Measurements from ENCODE around the gene PALMD. TPM values are rescaled to one million over a fixed set of nuclear protein-coding genes. Genes with fewer than 3 reads are reported as not detected.

The PALMD gene
- total and polyA plus RNA-seq, 8 donors, result 1.2 to 16.2 (median 3.9) TPM

DNA sequence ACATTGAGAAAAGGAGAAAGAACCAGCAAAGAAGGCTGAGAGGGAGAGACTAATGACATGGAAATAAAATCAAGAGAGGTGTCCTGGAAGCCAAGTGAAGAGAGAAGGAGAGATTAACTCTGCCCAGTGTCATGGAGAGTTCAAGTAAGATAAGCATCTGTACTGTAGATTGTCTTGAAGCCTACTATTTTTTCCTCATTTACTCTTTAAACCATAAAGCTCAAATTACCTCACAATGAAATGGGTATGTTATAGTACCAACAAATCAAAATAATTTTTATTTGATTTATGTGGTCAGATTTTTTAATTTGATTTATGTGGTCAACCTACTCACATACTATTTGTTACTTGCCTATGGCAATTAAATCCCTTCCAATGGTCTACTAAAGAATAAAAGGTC lies 5.2 kb upstream of the PALMD start:
- no peak overlapping the region for H3K4me3 ChIP-seq
- intact Hi-C loops (cut with DNase I; ENCODE audit: low total_unique reads), result no loop called here
- H3K27me3 ChIP-seq, result no peaks in the 10 kb centered on the region
- peaks cover 7 to 13% (median 10%) of the 10 kb centered on the region in 4 donors for H3K4me1 ChIP-seq
- TF ChIP-seq EP300 (IDR thresholded peaks at IDR 0.05), result no peak
- TF ChIP-seq POLR2A (IDR thresholded peaks at IDR 0.05), result no peak
- no peak for DNase-seq
- H3K27ac ChIP-seq, result no peak overlapping the region
- H3K36me3 ChIP-seq, result no peaks in the 10 kb centered on the region
- H3K9me3 ChIP-seq, result no peaks in the 10 kb centered on the region

DNA sequence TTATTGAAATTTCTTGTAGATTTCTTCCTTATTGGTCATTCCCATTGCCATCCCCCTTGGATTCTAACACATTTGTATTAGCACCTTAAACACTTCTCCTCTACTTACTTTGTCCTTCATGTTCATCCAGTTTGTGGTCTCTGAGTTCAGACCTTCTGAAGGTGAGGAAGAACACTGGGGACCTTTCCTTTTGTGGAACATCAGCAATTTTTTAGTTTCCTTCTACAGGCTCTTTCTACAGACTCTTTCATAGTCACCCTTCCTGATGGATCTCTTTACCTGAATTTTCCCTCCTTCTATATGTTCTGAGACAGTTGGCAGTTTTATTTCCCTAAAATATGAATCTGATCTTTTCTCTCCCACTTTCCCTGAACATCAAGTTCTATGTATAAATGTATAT lies 4.4 kb upstream of the PALMD start:
- TF ChIP-seq POLR2AphosphoS5 (IDR thresholded peaks at IDR 0.05) (no peak), EP300 (IDR thresholded peaks at IDR 0.05) (no peak), POLR2A (IDR thresholded peaks at IDR 0.05) (no peak)
- TF ChIP-seq, protein P1, sequence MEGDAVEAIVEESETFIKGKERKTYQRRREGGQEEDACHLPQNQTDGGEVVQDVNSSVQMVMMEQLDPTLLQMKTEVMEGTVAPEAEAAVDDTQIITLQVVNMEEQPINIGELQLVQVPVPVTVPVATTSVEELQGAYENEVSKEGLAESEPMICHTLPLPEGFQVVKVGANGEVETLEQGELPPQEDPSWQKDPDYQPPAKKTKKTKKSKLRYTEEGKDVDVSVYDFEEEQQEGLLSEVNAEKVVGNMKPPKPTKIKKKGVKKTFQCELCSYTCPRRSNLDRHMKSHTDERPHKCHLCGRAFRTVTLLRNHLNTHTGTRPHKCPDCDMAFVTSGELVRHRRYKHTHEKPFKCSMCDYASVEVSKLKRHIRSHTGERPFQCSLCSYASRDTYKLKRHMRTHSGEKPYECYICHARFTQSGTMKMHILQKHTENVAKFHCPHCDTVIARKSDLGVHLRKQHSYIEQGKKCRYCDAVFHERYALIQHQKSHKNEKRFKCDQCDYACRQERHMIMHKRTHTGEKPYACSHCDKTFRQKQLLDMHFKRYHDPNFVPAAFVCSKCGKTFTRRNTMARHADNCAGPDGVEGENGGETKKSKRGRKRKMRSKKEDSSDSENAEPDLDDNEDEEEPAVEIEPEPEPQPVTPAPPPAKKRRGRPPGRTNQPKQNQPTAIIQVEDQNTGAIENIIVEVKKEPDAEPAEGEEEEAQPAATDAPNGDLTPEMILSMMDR (IDR thresholded peaks at IDR 0.05), result no peak
- Histone ChIP-seq H3K27me3 (no peaks in the 10 kb centered on the region), H3K36me3 (no peaks in the 10 kb centered on the region), H3K4me3 (no peak overlapping the region), H3K27ac (no peak overlapping the region), H3K9me3 (no peaks in the 10 kb centered on the region), H3K4me1 (peaks cover 14 to 22% (median 18%) of the 10 kb centered on the region in 4 donors)
- intact Hi-C loops (cut with DNase I; ENCODE audit: low total_unique reads), result no loop called here
- no peak for DNase-seq

DNA sequence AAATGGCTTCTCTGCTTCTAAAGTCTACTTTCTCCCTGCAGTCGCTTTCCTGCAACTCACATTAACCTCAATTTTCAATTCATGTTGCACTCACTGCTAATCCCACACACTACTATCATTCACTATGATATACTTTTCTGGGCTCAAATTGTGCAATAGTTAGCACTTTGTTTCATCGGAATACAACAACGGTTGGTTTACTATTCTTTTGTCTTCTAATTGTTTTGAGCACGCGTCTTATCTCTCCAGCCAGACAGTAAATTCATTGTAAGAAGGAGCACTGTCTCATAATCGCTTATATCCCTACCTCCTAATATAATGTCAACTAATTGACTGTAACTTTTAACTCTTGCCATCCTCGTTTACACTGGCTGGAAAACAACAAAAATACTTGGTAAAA lies 3.9 kb upstream of the PALMD start:
- Histone ChIP-seq H3K4me1 (peaks cover 14 to 27% (median 20%) of the 10 kb centered on the region in 4 donors), H3K27ac (no peak overlapping the region), H3K27me3 (no peaks in the 10 kb centered on the region), H3K9me3 (no peaks in the 10 kb centered on the region), H3K4me3 (no peak overlapping the region), H3K36me3 (no peaks in the 10 kb centered on the region)
- 84 to 89% (median 87%) methylated on average over 7 of the region's 7 CpGs for WGBS, 5 donors
- TF ChIP-seq, protein P1 (IDR thresholded peaks at IDR 0.05), result no peak
- TF ChIP-seq POLR2A (IDR thresholded peaks at IDR 0.05), result no peak
- TF ChIP-seq EP300 (IDR thresholded peaks at IDR 0.05), result no peak
- intact Hi-C loops (cut with DNase I; ENCODE audit: low total_unique reads), result no loop called here
- DNase-seq, result no peak

DNA sequence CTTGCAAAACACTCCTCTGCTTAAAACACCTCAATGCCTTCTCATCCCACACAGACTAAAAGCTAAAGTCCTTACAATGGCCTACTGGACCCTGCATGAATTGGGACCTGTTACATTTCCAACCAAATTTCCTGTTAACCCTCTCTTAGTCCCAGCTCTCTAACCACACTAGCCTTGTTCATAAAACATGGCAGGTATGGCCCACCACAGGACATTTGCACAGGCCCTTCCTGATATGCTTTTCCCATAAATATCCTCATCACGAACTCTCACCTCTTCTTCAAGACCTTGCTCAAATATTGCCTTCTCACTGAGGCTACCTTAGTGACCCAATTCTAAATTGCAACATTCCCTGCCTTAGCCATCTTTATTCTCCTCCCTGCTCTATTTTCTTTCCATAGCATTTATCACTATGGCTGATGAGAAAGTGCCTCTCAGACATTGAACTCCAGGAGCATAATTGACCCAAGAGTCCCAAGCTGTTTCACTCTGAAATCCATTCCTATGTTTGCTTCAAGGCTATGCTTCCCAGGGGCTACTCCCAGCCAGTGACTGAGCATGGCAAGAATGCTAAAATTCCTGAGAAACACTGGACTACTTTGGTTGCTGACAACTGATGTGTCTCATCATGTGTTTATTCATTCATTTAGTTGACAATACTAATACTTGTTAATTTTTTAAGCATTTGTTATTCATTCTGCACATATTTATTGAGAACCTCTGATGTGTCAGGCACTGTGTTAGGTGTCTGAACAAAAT lies 2.7 kb upstream of the PALMD start:
- peaks cover 15 to 34% (median 26%) of the 10 kb centered on the region in 4 donors for H3K4me1 ChIP-seq
- no peak overlapping the region for H3K4me3 ChIP-seq
- WGBS, 5 donors, result 85 to 100% (median 95%) methylated on average over 1 of the region's 1 CpG
- H3K27me3 ChIP-seq, result no peaks in the 10 kb centered on the region
- no peaks in the 10 kb centered on the region for H3K9me3 ChIP-seq
- intact Hi-C loops (cut with DNase I; ENCODE audit: low total_unique reads), result no loop called here
- H3K27ac ChIP-seq, result no peak overlapping the region
- DNase-seq, result no peak
- TF ChIP-seq, protein P1 (IDR thresholded peaks at IDR 0.05), result no peak
- no peak for TF ChIP-seq POLR2A (IDR thresholded peaks at IDR 0.05)
- H3K36me3 ChIP-seq, result no peaks in the 10 kb centered on the region

DNA sequence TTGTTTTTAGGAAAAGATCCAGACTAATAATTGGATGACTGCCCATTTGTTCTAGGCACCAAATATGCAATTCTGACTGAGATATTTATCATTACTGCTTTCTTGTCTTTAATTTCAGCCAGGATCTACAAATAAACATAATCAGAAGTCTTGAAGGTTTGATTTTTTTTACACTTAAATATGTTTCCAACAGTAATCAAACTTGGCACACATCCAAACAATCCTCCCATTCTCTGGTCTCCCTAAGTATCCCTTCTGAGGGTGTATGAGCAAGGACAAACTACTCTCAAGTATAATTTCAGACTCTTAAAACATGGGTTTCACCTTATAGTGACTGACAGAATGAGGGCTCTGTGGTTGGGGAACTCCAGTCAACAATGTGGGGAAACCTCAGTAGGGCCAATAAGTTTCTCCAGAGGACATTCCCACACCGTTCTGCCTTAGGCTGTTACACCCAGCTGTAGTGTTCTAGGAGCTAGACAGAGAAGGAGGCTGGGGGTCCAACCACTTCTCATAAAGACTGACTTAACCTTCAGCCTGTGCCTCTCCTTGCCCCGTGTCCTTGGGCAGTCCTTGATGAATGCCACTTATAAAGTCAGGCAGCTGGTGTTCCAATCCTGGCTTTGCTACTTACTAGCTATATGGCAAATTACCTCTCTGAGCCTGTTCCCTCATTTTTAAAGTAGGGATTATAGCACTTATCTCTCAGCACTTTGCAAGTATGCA lies 1.5 kb upstream of the PALMD start:
- intact Hi-C loops (cut with DNase I; ENCODE audit: low total_unique reads), result no loop called here
- peak overlapping the region in 3 of 5 donors; percentile 13 to 79 (median 31) for H3K27ac ChIP-seq

More for the DNA sequence above, 1.5 kb upstream of the PALMD start:
- H3K27me3 ChIP-seq, result no peaks in the 10 kb centered on the region
- peak in 1 of 2 donors; percentile 19 for DNase-seq
- H3K9me3 ChIP-seq, result no peaks in the 10 kb centered on the region
- H3K4me1 ChIP-seq, result peaks cover 15 to 34% (median 26%) of the 10 kb centered on the region in 4 donors
- 60 to 78% (median 64%) methylated on average over 2 of the region's 2 CpGs for WGBS, 5 donors
- TF ChIP-seq, protein P1 (IDR thresholded peaks at IDR 0.05), result no peak
- no peak for TF ChIP-seq EP300 (IDR thresholded peaks at IDR 0.05)
- TF ChIP-seq POLR2A (IDR thresholded peaks at IDR 0.05), result no peak
- TF ChIP-seq POLR2AphosphoS5 (IDR thresholded peaks at IDR 0.05), result no peak
- no peak overlapping the region for H3K4me3 ChIP-seq
- H3K36me3 ChIP-seq, result no peaks in the 10 kb centered on the region
